Stimulated activated naive CD8-positive, alpha-beta T cell treated with anti-CD3 and anti-CD28 coated beads, Interleukin-15, amount 100 ng/mL, for 72 hours (primary cell): ENCODE measurements around the gene SMAD3.
"Not testable (repeated sequence)": the region's sequence is repeated elsewhere in the genome, so short reads cannot be mapped to it uniquely, and the experiment has no call there.

Experiments used
- ATAC-seq: fragments of 150-1000 bp; cut with Tn5 transposase; 2 replicates; pipeline ENCODE4 v1.10.0; 2021; ENCODE audit warnings: mild to moderate bottlenecking, moderate library complexity
- DNase-seq, 2 donors: peaks; one replicate each; pipeline ENCODE4 v3.0.0; 2021 to 2022
- H3K27ac Mint-ChIP-seq, 2 donors: one replicate each; pipeline ENCODE4 v1.8.0; 2022; ENCODE audit warnings: mild to moderate bottlenecking in 2 of 2, mixed read lengths in 2 of 2, moderate library complexity in 2 of 2
- H3K27me3 Mint-ChIP-seq: one replicate; pipeline ENCODE4 v1.8.0; 2022; ENCODE audit warnings: mixed read lengths
- H3K4me1 Mint-ChIP-seq: one replicate; pipeline ENCODE4 v1.8.0; 2022; ENCODE audit warnings: mild to moderate bottlenecking, mixed read lengths
- H3K4me3 Mint-ChIP-seq, 2 donors: one replicate each; pipeline ENCODE4 v1.8.0; 2022; ENCODE audit warnings: mild to moderate bottlenecking in 2 of 2, mixed read lengths in 2 of 2, moderate library complexity in 1 of 2
- H3K9me3 Mint-ChIP-seq, 2 donors: one replicate each; pipeline ENCODE4 v1.8.0; 2022; ENCODE audit warnings: mixed read lengths in 2 of 2

Gene SMAD3

GRCh38 chr15:67114846-67115585 is 49.6 kb downstream of the SMAD3 start:
- peaks cover 80% of the 10 kb centered on the region for H3K4me1 Mint-ChIP-seq
- ATAC-seq (peak; percentile 65), DNase-seq (no peak)
- peaks cover 0 to 10% of the 10 kb centered on the region in 2 donors for H3K9me3 Mint-ChIP-seq
- H3K4me3 Mint-ChIP-seq, result peak overlapping the region in 1 of 2 donors; percentile 19
- peak overlapping the region; percentile 4 to 81 for H3K27ac Mint-ChIP-seq
- H3K27me3 Mint-ChIP-seq, result no peaks in the 10 kb centered on the region

- DNase-seq (no peak), ATAC-seq (no peak)
- Mint-ChIP-seq H3K27me3 (no peaks in the 10 kb centered on the region), H3K4me1 (peaks cover 80% of the 10 kb centered on the region), H3K4me3 (peak overlapping the region in 1 of 2 donors; percentile 19), H3K27ac (peak overlapping the region; percentile 4 to 81), H3K9me3 (peaks cover 0 to 10% of the 10 kb centered on the region in 2 donors)
Measured at GRCh38 chr15:67115586-67115969, 50.2 kb downstream of the SMAD3 start.

- no peaks in the 10 kb centered on the region for H3K9me3 Mint-ChIP-seq
- DNase-seq (no peak), ATAC-seq (no peak)
Measured at GRCh38 chr15:67116742-67117141, 51.3 kb downstream of the SMAD3 start.

GRCh38 chr15:67117370-67117769 is 52.0 kb downstream of the SMAD3 start:
- Mint-ChIP-seq H3K27ac (peak overlapping the region in 1 of 2 donors; percentile 52), H3K9me3 (no peaks in the 10 kb centered on the region), H3K4me1 (peaks cover 89% of the 10 kb centered on the region), H3K4me3 (no peak overlapping the region), H3K27me3 (no peaks in the 10 kb centered on the region)
- ATAC-seq (no peak), DNase-seq (no peak)

More at GRCh38 chr15:67116742-67117141, 51.3 kb downstream of the SMAD3 start:
- Mint-ChIP-seq H3K4me3 (peak overlapping the region; percentile 45 to 56), H3K27ac (peak overlapping the region in 1 of 2 donors; percentile 73), H3K4me1 (peaks cover 83% of the 10 kb centered on the region), H3K27me3 (no peaks in the 10 kb centered on the region)

- Mint-ChIP-seq H3K9me3 (no peaks in the 10 kb centered on the region), H3K27me3 (no peaks in the 10 kb centered on the region), H3K4me1 (peaks cover 87% of the 10 kb centered on the region), H3K4me3 (peak overlapping the region in 1 of 2 donors; percentile 4), H3K27ac (no peak overlapping the region)
- DNase-seq, result no peak
- ATAC-seq, result no peak
Measured at GRCh38 chr15:67118808-67119207, 53.4 kb downstream of the SMAD3 start.

- Mint-ChIP-seq H3K4me1 (peaks cover 87% of the 10 kb centered on the region), H3K9me3 (no peaks in the 10 kb centered on the region), H3K27me3 (no peaks in the 10 kb centered on the region), H3K4me3 (no peak overlapping the region), H3K27ac (no peak overlapping the region)
- no peak for ATAC-seq
- no peak for DNase-seq
Measured at GRCh38 chr15:67119238-67119846, 53.9 kb downstream of the SMAD3 start.

GRCh38 chr15:67120009-67120838 is 54.8 kb downstream of the SMAD3 start:
- Mint-ChIP-seq H3K4me3 (peak overlapping the region; percentile 89 to 92), H3K27ac (peak overlapping the region; percentile 98), H3K27me3 (no peaks in the 10 kb centered on the region), H3K9me3 (no peaks in the 10 kb centered on the region), H3K4me1 (peaks cover 86% of the 10 kb centered on the region)
- no peak for ATAC-seq
- no peak for DNase-seq

- H3K4me3 Mint-ChIP-seq, result peak overlapping the region; percentile 89 to 92
- peaks cover 84% of the 10 kb centered on the region for H3K4me1 Mint-ChIP-seq
- ATAC-seq (peak; percentile 95), DNase-seq (peak; percentile 76 to 87)
- H3K27ac Mint-ChIP-seq, result peak overlapping the region; percentile 98
- H3K27me3 Mint-ChIP-seq, result no peaks in the 10 kb centered on the region
- H3K9me3 Mint-ChIP-seq, result no peaks in the 10 kb centered on the region
Measured at GRCh38 chr15:67120839-67121643, 55.6 kb downstream of the SMAD3 start.

- Mint-ChIP-seq H3K27me3 (no peaks in the 10 kb centered on the region), H3K4me3 (peak overlapping the region; percentile 89 to 92), H3K27ac (peak overlapping the region; percentile 98), H3K4me1 (peaks cover 82% of the 10 kb centered on the region), H3K9me3 (no peaks in the 10 kb centered on the region)
- DNase-seq (no peak), ATAC-seq (peak; percentile 8)
Measured at GRCh38 chr15:67121644-67122605, 56.5 kb downstream of the SMAD3 start.

- DNase-seq, H3K9me3 Mint-ChIP-seq, H3K4me3 Mint-ChIP-seq, H3K27me3 Mint-ChIP-seq, ATAC-seq, H3K27ac Mint-ChIP-seq: not testable (repeated sequence)
- H3K4me1 Mint-ChIP-seq, result peaks cover 81% of the 10 kb centered on the region
Measured at GRCh38 chr15:67122816-67123215, 57.4 kb downstream of the SMAD3 start.

GRCh38 chr15:67123291-67123690 is 57.9 kb downstream of the SMAD3 start:
- not testable (repeated sequence) for H3K27me3 Mint-ChIP-seq, DNase-seq, H3K9me3 Mint-ChIP-seq, ATAC-seq, H3K4me3 Mint-ChIP-seq, H3K27ac Mint-ChIP-seq
- H3K4me1 Mint-ChIP-seq, result peaks cover 81% of the 10 kb centered on the region

GRCh38 chr15:67124111-67124510 is 58.7 kb downstream of the SMAD3 start:
- peak overlapping the region in 1 of 2 donors; percentile 88 for H3K27ac Mint-ChIP-seq
- H3K4me1 Mint-ChIP-seq, result peaks cover 73% of the 10 kb centered on the region
- DNase-seq (no peak), ATAC-seq (no peak)
- H3K9me3 Mint-ChIP-seq, result no peaks in the 10 kb centered on the region
- no peak overlapping the region for H3K4me3 Mint-ChIP-seq
- H3K27me3 Mint-ChIP-seq, result no peaks in the 10 kb centered on the region

- H3K4me3 Mint-ChIP-seq, result no peak overlapping the region
- no peak overlapping the region for H3K27ac Mint-ChIP-seq
- peaks cover 66% of the 10 kb centered on the region for H3K4me1 Mint-ChIP-seq
- ATAC-seq (no peak), DNase-seq (no peak)
- no peaks in the 10 kb centered on the region for H3K9me3 Mint-ChIP-seq
- no peaks in the 10 kb centered on the region for H3K27me3 Mint-ChIP-seq
Measured at GRCh38 chr15:67124911-67125588, 59.6 kb downstream of the SMAD3 start.
